ENCODE measurements around the gene CCNL1. TPM values are rescaled to one million over a fixed set of nuclear protein-coding genes. Genes with fewer than 3 reads are reported as not detected.

Gene CCNL1
- total and polyA plus RNA-seq, 4 donors: 17.4 to 189 (median 151) TPM

DNA sequence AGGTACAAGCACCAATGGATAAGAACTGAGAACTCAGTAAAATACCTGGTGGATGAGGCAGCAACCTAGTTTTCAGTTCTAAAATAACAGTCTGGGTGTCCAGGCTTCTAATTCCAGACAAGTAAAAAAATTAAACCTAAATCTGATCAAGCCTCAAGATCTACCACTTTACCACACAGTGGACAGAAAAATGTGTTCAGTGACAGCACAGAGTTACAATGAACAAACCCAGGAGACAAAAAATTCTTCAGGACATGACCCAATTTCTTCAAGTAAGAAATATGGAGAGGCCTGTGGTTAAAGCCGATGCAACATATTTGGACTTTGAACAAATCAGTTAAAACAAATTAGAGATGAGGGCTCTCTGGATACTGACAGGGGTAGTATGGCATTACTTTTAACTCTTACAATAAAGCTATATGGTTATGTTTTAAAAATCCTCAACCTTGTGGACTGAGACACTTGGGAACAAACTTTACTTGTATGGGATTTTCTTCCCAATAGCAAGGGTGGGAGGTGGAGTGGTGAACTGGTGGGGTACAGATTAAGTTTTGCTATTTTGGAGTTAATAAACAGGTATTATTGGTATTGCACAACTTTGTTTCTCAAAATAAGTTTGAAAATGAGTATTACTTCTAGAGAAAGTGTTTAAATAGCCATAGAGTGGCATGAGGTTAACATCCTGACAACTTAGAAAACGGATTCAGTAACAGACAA lies 14.2 kb downstream of the CCNL1 start:
- DNase-seq: no peak
- 77 to 78% methylated on average over 2 of the region's 2 CpGs for WGBS, 2 donors
- Histone ChIP-seq H3K4me1 (ENCODE audit: control insufficient read depth in 1 of 2, insufficient read depth in 2 of 2, low read length in 2 of 2) (no peaks in the 10 kb centered on the region), H3K36me3 (ENCODE audit: control insufficient read depth in 1 of 2, insufficient read depth in 2 of 2, low read length in 1 of 2) (peaks cover 5 to 16% of the 10 kb centered on the region in 2 donors), H3K27ac (ENCODE audit: low read depth in 1 of 2, low read length in 2 of 2) (peak overlapping the region in 1 of 2 donors; percentile 22), H3K4me3 (ENCODE audit: low read length in 2 of 2) (no peak overlapping the region), H3K27me3 (ENCODE audit: control insufficient read depth in 1 of 2, insufficient read depth in 2 of 2, low read length in 1 of 2) (no peaks in the 10 kb centered on the region), H3K9me3 (ENCODE audit: control insufficient read depth, low read length) (no peaks in the 10 kb centered on the region)
- ATAC-seq (ENCODE audit: low FRiP score): no peak
- intact Hi-C loops (cut with DNase I): no loop called here

GRCh38 chr3:157142315-157142714 lies 17.6 kb downstream of the CCNL1 start:
- no peak for DNase-seq
- Histone ChIP-seq H3K4me3 (ENCODE audit: low read length in 2 of 2) (no peak overlapping the region), H3K9me3 (ENCODE audit: control insufficient read depth, low read length) (no peaks in the 10 kb centered on the region), H3K27ac (ENCODE audit: low read depth in 1 of 2, low read length in 2 of 2) (no peak overlapping the region), H3K36me3 (ENCODE audit: control insufficient read depth in 1 of 2, insufficient read depth in 2 of 2, low read length in 1 of 2) (peaks cover 0 to 2% of the 10 kb centered on the region in 2 donors), H3K4me1 (ENCODE audit: control insufficient read depth in 1 of 2, insufficient read depth in 2 of 2, low read length in 2 of 2) (no peaks in the 10 kb centered on the region), H3K27me3 (ENCODE audit: control insufficient read depth in 1 of 2, insufficient read depth in 2 of 2, low read length in 1 of 2) (no peaks in the 10 kb centered on the region)
- ATAC-seq (ENCODE audit: low FRiP score): no peak
- 86 to 89% methylated on average over 5 of the region's 5 CpGs for WGBS, 2 donors
- intact Hi-C loops (cut with DNase I): no loop called here

GRCh38 chr3:157139938-157140534 lies 19.9 kb downstream of the CCNL1 start:
- no peak for ATAC-seq (ENCODE audit: low FRiP score)

DNA sequence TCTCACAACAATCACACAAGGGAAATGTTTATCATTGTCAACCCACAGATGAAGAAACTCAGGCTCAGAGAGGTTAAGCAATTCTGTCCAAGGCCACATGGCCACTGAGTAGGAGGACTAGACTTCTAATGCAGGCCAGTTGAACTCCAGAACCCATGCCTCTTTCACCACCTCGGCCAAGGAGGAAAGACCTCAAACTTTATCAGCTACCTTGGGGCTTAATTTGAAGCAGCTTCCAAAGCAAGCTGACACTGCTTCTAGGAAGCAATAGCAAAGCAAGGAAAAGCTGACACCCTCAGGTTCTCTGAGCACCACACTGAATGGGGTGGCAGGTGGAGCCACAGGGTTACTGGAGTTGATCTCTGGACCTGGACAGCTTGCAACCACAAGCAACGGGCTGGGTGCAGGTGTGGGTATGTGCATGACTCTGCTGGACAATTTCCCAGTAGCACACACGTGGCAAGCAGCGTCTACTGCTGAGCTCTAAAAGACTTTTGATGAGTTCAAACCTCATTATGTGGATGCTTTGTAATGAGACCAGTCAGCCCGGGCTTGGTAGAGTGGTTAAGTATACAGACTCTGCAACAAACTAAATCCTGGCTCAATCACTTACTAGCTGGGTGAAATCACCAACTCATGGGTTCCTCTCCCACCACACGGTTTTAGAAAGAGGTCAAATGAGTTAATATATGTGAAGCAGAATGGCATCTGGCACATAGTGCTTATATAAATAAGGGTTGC lies 23.1 kb downstream of the CCNL1 start:
- H3K36me3 ChIP-seq (ENCODE audit: control insufficient read depth in 1 of 2, insufficient read depth in 2 of 2, low read length in 1 of 2): no peaks in the 10 kb centered on the region
- 23 to 25% methylated on average over 6 of the region's 6 CpGs for WGBS, 2 donors
- no peak for DNase-seq
- peak overlapping the region in 1 of 2 donors; percentile 67 for H3K27ac ChIP-seq (ENCODE audit: low read depth in 1 of 2, low read length in 2 of 2)
- intact Hi-C loops (cut with DNase I): loop anchor here (5.0 to 10.0 kb wide), 4 partner anchors 462 to 1142 kb away; partner anchors contain the start of gene TIPARP (in 2 of the 2)
- H3K27me3 ChIP-seq (ENCODE audit: control insufficient read depth in 1 of 2, insufficient read depth in 2 of 2, low read length in 1 of 2): no peaks in the 10 kb centered on the region
- H3K9me3 ChIP-seq (ENCODE audit: control insufficient read depth, low read length): no peaks in the 10 kb centered on the region
- H3K4me1 ChIP-seq (ENCODE audit: control insufficient read depth in 1 of 2, insufficient read depth in 2 of 2, low read length in 2 of 2): peaks cover 4 to 8% of the 10 kb centered on the region in 2 donors
- peak; percentile 21 for ATAC-seq (ENCODE audit: low FRiP score)
- H3K4me3 ChIP-seq (ENCODE audit: low read length in 2 of 2): no peak overlapping the region

More at GRCh38 chr3:157139938-157140534, 19.9 kb downstream of the CCNL1 start:
- H3K27me3 ChIP-seq (ENCODE audit: control insufficient read depth in 1 of 2, insufficient read depth in 2 of 2, low read length in 1 of 2): no peaks in the 10 kb centered on the region
- DNase-seq: no peak
- H3K36me3 ChIP-seq (ENCODE audit: control insufficient read depth in 1 of 2, insufficient read depth in 2 of 2, low read length in 1 of 2): peaks cover 0 to 2% of the 10 kb centered on the region in 2 donors
- no peaks in the 10 kb centered on the region for H3K9me3 ChIP-seq (ENCODE audit: control insufficient read depth, low read length)
- no peak overlapping the region for H3K4me3 ChIP-seq (ENCODE audit: low read length in 2 of 2)
- intact Hi-C loops (cut with DNase I): loop anchor here (5.0 to 10.0 kb wide), 4 partner anchors 465 to 1145 kb away; partner anchors contain the start of gene TIPARP (in 2 of the 2)
- H3K4me1 ChIP-seq (ENCODE audit: control insufficient read depth in 1 of 2, insufficient read depth in 2 of 2, low read length in 2 of 2): peaks cover 4 to 5% of the 10 kb centered on the region in 2 donors
- 84 to 89% methylated on average over 8 of the region's 8 CpGs for WGBS, 2 donors
- no peak overlapping the region for H3K27ac ChIP-seq (ENCODE audit: low read depth in 1 of 2, low read length in 2 of 2)

- no peak overlapping the region for H3K4me3 ChIP-seq (ENCODE audit: low read length in 2 of 2)
- peak overlapping the region in 1 of 2 donors; percentile 74 for H3K27ac ChIP-seq (ENCODE audit: low read depth in 1 of 2, low read length in 2 of 2)
- WGBS, 2 donors: 7 to 8% methylated on average over 5 of the region's 5 CpGs
- intact Hi-C loops (cut with DNase I): loop anchor here (5.0 to 10.0 kb wide), 4 partner anchors 461 to 1141 kb away; partner anchors contain the start of gene TIPARP (in 2 of the 2)
- peaks cover 4 to 8% of the 10 kb centered on the region in 2 donors for H3K4me1 ChIP-seq (ENCODE audit: control insufficient read depth in 1 of 2, insufficient read depth in 2 of 2, low read length in 2 of 2)
- ATAC-seq (ENCODE audit: low FRiP score) (peak; percentile 76), DNase-seq (no peak)
- no peaks in the 10 kb centered on the region for H3K27me3 ChIP-seq (ENCODE audit: control insufficient read depth in 1 of 2, insufficient read depth in 2 of 2, low read length in 1 of 2)
- no peaks in the 10 kb centered on the region for H3K36me3 ChIP-seq (ENCODE audit: control insufficient read depth in 1 of 2, insufficient read depth in 2 of 2, low read length in 1 of 2)
- H3K9me3 ChIP-seq (ENCODE audit: control insufficient read depth, low read length): no peaks in the 10 kb centered on the region
Observed at GRCh38 chr3:157135671-157136396, 24.1 kb downstream of the CCNL1 start.

GRCh38 chr3:157134620-157135191 lies 25.2 kb downstream of the CCNL1 start:
- Histone ChIP-seq H3K9me3 (ENCODE audit: control insufficient read depth, low read length) (no peaks in the 10 kb centered on the region), H3K4me1 (ENCODE audit: control insufficient read depth in 1 of 2, insufficient read depth in 2 of 2, low read length in 2 of 2) (peaks cover 4 to 8% of the 10 kb centered on the region in 2 donors), H3K4me3 (ENCODE audit: low read length in 2 of 2) (no peak overlapping the region), H3K27ac (ENCODE audit: low read depth in 1 of 2, low read length in 2 of 2) (peak overlapping the region; percentile 37 to 83), H3K27me3 (ENCODE audit: control insufficient read depth in 1 of 2, insufficient read depth in 2 of 2, low read length in 1 of 2) (no peaks in the 10 kb centered on the region), H3K36me3 (ENCODE audit: control insufficient read depth in 1 of 2, insufficient read depth in 2 of 2, low read length in 1 of 2) (no peaks in the 10 kb centered on the region)
- DNase-seq (no peak), ATAC-seq (ENCODE audit: low FRiP score) (peak; percentile 23)
- intact Hi-C loops (cut with DNase I): loop anchor here (5.0 to 10.0 kb wide), 6 partner anchors 42 to 1140 kb away; partner anchors contain the start of gene TIPARP (in 2 of the 2)
- WGBS, 2 donors: 8 to 33% methylated on average over 1 of the region's 1 CpG

- no peaks in the 10 kb centered on the region for H3K36me3 ChIP-seq (ENCODE audit: control insufficient read depth in 1 of 2, insufficient read depth in 2 of 2, low read length in 1 of 2)
- no peak for DNase-seq
- peaks cover 4 to 8% of the 10 kb centered on the region in 2 donors for H3K4me1 ChIP-seq (ENCODE audit: control insufficient read depth in 1 of 2, insufficient read depth in 2 of 2, low read length in 2 of 2)
- H3K27ac ChIP-seq (ENCODE audit: low read depth in 1 of 2, low read length in 2 of 2): peak overlapping the region; percentile 45 to 85
- H3K27me3 ChIP-seq (ENCODE audit: control insufficient read depth in 1 of 2, insufficient read depth in 2 of 2, low read length in 1 of 2): no peaks in the 10 kb centered on the region
- 81 to 94% methylated on average over 4 of the region's 4 CpGs for WGBS, 2 donors
- H3K9me3 ChIP-seq (ENCODE audit: control insufficient read depth, low read length): no peaks in the 10 kb centered on the region
- H3K4me3 ChIP-seq (ENCODE audit: low read length in 2 of 2): no peak overlapping the region
- ATAC-seq (ENCODE audit: low FRiP score): no peak
- intact Hi-C loops (cut with DNase I): loop anchor here (5.0 to 10.0 kb wide), 5 partner anchors 41 to 1139 kb away; partner anchors contain the start of gene TIPARP (in 2 of the 2)
Observed at GRCh38 chr3:157133434-157134320, 26.3 kb downstream of the CCNL1 start.

Measured in aorta (tissue), 5 donors.